Measurements from ENCODE around the gene EIF4G3.
"Not testable (repeated sequence)": the region's sequence is repeated elsewhere in the genome, so short reads cannot be mapped to it uniquely, and the experiment has no call there.

EIF4G3 gene

DNA sequence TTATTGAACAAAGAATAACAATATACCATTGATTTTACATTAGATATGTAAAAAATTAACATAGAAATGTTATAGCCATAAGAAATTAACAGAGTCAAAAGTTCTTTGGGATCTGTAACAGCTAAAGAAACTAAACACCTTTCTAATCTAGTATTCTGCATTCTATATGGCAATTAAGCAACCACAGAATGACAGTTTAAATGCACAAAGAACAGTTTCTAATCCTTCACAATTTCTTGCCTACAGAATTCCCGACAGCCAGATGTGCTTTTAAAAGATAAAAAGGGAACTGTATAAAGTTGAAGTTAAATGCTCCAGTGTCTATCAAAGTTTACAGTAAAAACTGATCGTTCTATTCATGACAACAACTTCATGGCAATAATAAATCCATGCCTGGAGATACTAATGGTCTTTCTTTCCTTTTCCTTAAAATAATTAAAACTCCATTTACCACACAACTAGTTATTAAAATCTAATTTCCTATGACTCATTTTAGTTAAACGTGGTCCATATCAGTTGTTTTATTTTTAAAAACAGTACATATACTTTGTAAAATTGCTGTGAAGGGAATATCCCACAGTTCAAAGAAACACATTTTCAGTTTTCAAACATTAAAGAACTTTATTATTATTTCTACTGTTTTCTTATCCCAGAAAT lies 110.2 kb downstream of the EIF4G3 start:
- DNase-seq = no peak

DNA sequence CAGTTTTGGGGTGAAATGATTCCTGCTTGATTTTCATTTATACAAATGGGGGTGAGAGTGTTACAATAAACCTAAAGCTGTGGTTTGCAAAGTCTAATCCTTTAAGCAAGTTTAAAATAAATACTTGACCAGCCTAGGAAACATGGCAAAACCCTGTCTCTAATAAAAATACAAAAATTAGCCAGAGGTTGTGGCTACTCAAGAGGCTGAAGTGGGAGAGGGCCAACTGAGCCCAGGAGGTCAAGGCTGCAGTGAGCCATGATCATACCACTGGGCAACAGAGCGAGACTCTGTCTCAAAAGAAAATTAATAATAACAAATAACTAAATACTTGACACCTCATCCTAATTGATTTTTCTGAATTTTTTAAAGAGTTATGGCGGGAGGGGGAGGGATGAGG lies 110.8 kb downstream of the EIF4G3 start:
- DNase-seq = no peak

DNA sequence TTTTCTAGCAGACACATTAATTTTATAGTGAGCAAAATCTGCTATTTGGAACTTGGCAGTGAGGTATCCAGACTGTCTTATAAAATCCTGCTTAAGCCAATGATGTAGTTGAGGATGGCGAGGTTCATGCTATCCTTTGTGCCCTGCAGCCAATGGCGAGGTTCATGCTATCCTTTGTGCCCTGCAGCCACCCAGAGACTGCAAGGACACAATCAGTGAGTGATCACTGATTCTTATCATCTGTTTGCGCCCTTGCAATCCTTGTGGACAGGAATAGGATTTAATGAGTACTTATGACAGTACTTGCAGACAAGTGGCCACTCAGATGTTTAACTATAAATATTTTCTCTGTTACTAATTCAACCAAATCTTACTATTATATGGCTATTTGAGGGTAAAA lies 112.6 kb downstream of the EIF4G3 start:
- no peak for DNase-seq

DNA sequence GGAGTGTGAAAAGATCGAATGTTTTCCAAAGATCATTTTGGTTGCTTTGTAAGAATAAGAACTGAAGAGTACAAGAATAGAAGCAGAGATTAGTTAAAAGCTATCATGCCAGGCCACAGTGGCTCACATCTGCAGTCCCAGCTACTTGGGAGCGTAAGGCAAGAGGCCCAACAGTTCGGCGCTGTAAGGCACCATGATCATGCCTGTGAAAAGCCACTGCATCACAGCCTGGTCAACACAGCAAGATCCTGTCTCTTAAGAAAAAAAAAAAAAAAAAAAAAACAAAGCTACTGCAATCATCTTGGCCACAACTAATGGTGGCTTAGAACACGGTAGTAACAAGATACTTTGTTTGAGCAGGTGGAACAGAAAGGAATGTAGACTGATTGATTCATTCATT lies 116.2 kb downstream of the EIF4G3 start:
- DNase-seq = no peak

DNA sequence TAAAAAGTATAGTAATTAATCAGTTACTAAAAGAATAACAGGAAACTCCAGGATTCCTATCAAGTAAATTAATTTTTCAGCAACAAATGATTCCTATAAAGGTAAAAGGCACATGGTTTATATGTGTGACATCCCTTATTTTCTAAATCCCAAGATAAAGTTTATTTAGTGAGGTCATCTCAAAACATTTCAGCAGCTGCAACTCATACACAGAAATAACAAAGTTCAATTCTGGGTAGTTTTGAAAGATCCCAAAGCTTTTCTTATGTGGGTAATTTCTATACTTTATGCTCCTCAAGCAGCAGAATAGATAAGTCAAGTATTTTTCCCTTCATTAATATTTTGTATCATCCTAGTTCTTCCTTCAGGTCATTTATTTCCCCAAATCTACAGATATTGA lies 117.7 kb downstream of the EIF4G3 start:
- no peak for DNase-seq

DNA sequence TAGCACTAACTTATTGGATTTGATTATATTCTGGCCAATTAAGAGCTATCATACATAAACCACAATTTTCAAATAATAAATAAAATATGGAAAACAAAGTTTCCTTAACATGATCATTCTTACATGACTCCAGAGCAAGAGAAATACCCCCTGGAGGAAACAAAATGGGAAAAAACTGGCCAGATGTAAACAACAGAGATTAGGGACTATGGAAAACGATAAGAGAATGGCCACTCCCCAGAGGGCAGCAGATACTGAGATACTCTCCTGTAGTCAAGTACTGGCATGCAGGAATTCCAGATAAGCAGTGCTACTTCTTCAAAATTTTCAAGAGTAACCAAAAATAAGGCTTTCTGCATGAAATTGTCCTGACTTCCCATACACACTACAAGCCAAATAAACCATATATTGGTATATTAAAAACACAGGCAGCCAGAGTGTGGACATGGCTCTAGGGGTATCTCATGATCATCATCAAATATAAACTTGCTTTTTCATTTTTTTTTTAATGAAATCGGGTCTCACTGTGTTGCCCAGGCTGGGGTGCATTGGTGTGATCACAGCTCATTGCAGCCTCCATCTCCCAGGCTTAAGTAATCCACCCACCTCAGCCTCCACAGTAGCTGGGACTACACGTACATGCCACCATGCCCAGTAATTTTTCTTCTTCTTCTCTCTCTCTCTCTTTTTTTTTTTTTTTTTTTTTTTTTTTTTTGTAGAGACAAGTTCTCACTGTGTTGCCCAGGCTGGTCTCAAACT lies 118.5 kb downstream of the EIF4G3 start:
- DNase-seq = no peak

DNA sequence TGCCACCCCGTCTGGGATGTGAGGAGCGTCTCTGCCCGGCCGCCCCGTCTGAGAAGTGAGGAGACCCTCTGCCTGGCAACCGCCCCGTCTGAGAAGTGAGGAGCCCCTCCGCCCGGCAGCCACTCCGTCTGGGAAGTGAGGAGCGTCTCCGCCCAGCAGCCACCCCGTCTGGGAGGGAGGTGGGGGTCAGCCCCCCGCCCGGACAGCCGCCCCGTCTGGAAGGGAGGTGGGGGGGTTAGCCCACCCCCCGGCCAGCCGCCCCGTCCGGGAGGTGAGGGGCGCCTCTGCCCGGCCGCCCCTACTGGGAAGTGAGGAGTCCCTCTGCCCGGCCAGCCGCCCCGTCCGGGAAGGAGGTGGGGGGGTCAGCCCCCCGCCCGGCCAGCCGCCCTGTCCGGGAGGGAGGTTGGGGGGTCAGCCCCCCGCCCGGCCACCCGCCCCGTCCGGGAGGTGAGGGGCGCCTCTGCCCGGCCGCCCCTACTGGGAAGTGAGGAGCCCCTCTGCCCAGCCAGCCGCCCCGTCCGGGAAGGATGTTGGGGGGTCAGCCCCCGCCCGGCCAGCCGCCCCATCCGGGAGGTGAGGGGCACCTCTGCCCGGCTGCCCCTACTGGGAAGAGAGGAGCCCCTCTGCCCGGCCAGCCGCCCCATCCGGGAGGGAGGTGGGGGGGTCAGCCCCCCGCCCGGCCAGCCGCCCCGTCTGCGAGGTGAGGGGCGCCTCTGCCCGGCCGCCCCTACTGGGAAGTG lies 123.3 kb downstream of the EIF4G3 start:
- not testable (repeated sequence) for DNase-seq

DNA sequence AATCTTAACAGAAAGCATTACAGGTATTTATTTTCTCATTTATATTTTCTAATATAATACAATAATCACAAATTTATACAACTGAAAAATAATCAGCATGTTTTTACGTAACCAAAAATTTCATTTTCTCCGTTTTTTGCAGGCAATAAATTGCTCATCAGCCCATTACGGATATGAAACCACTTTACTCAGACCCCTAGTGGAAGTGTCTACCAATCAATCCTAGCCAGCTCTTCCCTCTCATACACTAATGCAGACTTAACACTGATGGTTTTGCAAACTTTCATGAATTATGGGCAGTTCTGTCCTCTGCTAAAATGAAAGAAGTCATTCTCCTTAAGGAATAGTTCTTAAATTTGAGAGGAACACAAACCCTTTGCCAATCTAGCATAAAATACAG lies 124.7 kb downstream of the EIF4G3 start:
- DNase-seq = no peak

DNA sequence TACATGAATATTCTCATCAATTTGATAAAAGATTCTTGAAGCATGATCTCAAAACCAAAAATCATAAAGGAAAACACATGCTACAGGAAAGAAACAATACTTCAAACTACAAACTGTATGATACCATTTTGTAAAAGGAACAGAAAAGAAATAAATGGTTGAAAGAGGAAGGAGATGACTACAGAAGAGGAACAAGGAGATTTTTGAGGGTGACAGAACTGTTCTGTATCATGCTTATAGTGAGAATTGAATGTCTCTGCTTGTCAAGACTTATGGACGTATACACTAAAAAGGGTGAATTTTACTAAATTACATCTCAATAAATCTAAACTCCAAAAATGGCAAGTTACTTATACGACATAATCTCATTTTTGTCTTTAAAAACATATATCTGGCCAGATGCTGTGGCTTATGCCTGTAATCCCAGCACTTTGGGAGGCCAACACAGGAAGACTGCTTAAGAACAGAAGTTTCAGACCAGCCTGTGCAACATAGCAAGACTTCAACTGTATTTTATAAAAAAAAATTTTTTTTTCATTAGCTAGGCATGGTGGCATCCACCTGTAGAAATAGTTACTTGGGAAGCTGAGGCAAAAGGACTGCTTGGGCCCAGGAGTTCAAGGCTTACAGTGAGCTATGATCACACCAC lies 125.4 kb downstream of the EIF4G3 start:
- no peak for DNase-seq

DNA sequence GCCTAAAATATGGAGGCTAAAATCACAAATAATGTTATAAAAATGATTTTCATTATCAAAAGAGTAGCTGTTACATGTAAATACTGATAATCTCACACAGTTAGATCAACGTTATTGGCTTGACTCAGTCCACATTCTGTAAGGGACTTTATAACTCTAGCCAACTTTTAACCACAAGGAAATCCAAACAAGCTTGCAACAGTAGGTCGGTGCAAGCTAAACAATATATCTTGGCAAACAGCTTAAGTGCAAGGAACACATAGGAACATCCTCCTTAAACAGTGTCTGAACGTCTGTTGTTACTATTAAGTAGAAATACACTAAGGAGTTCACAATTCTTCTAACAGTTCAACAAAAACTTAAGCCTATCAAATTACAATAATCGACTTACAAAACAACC lies 126.7 kb downstream of the EIF4G3 start:
- no peak for DNase-seq

DNA sequence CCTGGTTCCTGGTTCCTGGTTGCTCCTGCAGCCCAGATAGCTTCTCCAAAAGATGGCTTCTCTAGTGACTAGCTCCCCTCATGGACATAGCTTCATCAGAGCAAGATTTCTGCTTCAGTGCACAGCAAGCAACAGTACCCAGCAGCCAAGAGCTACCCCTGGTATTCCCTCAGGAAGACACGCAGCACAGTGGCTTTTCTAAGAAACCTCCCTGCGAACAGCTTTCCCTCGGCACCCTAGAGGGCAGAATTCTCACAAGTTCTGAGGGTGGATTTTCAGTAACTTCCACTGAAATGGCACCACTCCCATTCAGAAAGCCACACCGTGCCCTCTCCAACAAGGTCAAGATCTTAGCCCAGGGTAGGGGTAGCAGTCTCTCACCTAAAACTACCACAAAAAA lies 128.2 kb downstream of the EIF4G3 start:
- DNase-seq = no peak

DNA sequence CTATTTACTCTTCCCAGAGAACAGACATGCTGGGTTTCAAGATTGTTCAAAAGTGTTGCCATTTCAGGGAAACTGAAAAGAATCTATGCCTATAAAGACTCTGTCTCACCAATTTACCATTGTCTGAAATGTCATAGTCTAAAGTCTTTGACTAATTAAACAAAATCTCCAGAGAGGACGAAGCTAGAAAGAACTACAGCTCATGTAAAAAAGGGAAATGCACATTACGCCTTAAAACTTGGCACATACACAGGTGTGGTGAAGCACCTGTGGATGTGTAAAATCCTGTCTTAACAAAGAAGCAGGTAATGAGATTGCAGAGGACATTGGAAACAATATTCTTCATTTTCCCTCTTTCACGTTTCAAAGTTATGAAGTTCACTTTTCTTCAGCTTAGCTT lies 130.6 kb downstream of the EIF4G3 start:
- no peak for DNase-seq

DNA sequence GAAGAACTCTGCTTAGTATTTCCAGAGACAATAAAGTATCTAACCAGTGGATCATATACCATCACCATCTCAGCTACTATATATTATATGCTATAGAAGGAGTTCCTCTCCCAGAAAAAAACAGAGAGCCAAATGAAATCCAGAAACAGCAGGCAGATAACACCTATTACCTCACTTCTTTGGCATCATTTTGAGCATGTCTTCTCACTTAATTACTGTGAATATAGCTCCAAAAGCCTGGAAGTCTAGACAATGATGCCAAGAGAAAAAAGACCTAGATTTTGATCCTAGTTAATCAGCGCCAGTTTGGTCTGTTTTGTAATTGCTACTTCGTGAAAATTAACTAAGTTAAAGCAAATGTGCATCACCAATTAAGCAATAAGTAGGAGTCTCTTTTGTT lies 131.3 kb downstream of the EIF4G3 start:
- no peak for DNase-seq

DNA sequence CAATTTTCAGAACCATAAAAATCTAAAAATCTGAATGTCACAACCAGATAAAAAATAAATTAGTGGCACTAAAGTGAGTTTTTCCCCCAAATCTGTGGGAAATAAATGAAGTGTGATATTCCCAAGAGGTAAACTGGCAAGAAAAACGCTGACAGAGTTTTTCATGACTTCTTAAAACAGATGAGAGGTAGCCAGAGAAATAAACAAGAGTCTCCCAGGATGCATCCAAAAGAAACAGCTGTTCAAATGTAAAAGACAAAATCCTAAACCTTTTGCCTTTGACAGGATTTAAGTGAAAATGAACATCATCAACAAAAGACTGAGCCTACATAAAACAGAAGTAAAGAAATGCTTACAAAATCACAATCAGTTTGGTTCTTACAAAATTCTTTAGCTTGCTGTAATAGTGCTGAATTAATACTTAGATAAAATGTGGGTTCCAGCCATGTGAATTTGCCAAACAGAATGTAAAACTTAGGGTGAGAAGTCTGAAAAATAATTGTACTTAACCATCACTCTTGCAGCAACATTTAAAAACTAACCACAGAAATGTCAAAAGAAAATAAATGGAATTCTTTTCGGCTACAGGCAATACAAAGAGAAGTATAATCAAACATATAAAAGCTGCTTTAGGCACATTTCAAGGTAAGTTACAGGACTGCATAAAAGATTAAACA lies 133.6 kb downstream of the EIF4G3 start:
- DNase-seq = no peak

DNA sequence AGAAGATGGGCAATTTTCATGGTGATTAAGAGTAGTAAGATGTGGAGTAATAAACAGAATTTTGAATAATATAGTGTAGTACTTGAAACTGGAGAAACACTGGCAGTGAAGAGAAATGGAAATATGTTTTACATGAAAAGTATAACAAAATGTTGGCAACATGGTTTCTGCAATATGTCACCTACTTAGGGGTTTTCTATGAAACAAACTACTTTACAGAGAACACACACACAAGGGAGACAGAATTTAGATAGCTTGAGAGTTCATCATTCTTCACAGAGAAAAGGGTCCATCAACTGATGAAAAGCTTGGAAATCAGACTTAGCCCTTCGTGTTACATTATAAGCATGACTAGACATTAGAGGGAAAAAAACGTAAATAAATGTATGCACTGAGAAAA lies 135.2 kb downstream of the EIF4G3 start:
- DNase-seq = no peak

DNA sequence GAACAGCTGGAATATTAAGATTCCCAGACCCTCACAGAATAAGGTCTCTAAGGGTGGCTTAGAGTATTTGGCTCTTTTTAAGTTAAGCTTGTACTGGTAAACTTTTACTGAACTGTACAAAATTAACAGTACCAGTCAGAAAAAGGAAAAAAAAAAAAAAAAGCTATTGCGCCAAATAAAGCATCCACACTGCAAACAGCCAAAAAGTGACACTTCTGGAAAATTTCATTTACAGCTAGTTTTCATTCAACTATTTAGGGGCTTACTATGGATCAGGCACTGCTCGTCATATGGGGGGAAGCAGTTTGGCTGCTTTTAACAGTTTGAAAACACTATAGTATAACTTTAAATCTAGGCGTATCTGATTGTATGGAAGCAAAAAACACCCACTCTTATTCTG lies 139.6 kb downstream of the EIF4G3 start:
- no peak for DNase-seq

DNA sequence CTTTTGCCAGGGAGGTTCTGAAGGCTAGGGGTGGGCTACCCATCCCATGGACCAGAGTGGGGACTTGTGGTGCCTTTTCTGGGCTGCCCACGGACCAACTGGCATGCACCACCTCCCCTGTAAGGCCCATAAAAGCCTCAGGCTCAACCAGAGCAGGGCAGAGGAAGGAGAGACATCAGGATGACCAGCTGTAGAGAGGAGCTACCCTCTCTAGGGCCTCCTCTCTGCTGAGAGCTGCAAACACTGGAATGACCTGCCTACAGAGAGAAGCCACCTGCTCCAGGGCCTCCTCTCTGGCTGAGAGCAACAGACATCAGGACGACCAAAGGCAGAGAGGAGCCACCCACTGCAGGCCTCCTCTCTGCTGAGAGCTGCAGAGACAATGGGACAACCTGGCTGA lies 140.9 kb downstream of the EIF4G3 start:
- DNase-seq = no peak

DNA sequence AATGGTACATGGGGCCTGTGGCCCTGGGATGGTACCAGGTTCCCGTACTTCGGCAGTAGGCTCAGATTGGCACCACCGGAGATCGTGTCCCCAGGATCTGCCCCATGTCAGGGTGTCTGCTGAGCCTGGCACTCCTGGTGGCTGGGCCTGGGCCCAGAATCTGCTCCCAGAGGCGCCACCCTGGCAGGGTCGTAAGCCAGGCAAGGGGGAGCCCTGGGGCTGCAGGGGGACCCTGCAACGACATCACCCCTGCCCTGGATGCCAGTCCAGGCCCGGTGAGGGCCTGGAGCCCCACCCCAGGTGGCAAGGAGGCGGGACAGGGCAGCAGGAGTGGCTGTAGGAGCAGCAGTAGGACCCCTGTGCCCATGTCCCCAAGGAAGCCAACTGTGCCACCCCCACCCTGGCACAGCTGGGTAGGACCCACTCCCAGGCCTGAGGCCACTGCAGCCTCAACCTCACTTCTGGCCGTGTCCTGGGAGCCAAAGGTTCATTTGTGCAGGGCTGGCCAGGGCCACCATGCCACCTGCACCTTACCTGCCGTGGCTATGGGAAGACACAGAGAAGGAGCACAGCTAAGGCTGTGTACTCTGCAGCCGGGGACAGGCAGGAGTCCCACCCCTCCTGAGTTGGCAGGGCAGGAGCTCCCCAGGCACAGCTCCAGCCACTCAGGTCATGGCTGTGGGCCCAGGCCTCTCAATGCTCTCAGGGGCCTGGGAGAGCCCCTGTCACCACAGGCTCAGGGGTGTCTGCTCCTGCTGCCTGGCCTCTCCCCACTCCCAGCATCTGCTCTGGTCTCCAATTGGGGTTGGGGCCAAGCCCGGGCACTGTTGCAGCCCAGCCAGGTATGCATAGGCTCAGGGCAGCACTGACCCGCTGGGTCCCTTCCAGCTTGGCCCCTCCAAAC lies 141.7 kb downstream of the EIF4G3 start:
- no peak for DNase-seq

DNA sequence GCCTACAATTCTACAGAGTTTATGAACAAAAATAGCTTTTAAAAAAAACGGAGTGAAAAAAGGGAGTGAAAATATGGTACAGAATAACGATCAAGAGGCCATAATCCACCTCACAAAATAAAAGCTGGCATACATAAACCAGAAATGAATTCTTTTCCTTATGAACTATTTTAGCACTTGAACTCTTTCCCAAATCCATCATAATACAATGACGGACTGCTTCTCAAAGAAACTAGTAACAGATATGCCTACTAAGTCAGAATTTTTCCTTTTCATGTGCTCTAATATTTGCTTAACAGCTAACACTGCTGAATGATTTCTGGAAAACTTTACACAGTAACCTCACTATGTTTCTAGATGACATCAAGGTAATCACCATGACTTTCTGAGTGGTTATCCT lies 144.0 kb downstream of the EIF4G3 start:
- no peak for DNase-seq

DNA sequence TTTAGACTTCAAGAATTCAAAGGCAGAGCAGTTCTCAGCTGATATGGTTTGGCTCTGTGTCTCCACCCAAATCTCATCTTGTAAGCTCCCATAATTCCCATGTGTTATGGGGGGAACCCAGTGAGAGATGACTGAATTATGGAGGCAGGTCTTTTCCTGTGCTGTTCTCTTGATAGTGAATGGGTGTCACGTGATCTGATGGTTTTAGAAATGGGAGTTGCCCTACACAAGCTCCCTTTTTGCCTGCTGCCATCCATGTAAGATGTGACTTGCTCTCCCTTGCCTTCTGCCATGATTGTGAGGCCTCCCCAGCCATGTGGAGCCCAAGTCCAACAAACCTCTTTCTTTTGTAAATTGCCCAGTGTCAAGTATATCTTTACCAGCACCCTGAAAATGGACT lies 146.5 kb downstream of the EIF4G3 start:
- DNase-seq = no peak

DNA sequence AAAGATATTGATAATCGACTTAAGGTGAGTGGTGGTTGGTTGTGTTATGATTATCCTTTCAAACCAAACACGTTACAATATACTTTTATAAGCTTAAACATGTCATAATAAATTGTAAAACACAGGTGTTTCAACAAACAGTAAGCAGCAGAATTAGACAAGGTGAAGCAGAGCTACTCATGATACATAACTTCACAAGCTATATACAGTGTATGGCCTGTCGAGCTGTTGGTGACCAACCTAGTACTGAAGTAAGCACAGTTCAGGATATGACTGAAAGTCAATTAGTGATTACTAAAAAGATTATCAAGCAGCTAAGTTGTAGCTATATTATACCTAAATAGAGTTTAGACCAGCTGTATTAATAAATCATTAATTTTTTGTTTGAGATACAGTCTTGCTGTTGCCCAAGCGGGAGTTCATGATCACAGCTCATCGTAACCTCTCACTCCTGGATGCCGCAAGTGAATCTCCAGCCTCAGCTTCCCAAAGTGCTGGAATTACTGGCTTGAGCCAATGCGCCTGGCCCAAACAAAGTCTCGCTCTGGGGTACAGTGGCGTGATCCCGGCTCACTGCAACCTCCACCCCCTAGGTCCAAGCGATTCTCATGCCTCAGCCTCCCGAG lies 148.1 kb downstream of the EIF4G3 start:
- no peak for DNase-seq

DNA sequence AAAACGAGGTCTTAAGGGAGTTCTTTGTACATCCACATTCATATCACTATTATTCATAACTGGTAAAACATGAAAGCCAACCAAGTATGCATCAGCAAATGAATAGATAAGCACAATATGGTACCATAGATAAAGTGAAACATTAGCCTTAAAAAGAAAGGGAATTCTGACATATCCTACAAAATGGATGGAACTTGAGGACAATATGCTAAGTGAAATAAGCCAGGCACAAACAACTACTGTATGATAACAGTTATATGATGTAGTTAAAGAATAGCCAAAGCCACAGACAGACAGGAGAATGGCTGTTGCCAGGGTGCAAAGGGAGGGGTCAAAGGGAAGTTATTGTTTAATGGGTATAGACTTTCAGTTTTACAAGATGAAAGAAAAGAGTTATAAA lies 148.9 kb downstream of the EIF4G3 start:
- DNase-seq = no peak
